ENCODE results near the gene ITPRIP.

DNA sequence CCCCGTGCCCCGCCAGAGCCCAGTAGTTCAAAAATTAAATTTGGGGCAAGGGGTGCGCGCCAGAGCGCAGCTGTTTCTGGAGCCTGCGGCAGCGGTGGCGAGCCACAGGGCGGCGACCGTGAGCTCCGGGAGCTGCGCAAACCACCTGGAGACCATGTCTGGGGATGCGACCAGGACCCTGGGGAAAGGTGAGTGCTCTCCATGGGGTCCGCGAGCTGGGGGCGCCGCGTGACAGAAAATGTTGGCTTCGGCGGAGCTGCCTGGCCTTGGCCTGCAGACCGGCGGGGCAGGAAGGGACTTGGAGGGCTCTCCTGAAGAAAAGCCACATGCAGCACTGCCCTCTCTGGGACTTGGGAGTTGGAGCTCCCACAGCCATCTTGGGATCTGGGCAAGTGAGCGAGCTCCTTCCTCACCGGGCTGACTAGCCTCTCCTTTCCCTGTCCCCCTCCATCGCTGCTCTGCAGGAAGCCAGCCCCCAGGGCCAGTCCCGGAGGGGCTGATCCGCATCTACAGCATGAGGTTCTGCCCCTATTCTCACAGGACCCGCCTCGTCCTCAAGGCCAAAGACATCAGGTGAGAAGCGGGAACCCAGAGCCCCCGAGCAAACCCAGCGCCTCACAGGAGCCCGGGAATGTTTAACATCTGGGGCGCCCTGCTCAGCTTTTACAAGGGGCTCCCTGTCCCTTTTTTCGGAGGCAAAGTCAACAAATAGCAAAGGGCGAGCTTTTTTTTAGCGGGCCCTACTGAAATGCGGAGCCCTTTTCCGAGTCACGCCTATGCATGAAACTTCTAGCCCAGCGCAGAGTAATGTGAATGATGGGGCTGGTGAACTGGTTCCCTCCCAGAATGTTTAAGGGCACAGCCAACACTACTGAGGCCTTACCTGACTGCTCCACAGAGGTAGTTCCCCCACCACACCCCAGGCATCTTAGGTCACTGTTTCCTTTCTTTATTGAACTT is 63.2 kb downstream of the ITPRIP start:
- TF ChIP-seq POLR2A (IDR thresholded peaks at IDR 0.05) = no peak
- TF ChIP-seq, protein P1, sequence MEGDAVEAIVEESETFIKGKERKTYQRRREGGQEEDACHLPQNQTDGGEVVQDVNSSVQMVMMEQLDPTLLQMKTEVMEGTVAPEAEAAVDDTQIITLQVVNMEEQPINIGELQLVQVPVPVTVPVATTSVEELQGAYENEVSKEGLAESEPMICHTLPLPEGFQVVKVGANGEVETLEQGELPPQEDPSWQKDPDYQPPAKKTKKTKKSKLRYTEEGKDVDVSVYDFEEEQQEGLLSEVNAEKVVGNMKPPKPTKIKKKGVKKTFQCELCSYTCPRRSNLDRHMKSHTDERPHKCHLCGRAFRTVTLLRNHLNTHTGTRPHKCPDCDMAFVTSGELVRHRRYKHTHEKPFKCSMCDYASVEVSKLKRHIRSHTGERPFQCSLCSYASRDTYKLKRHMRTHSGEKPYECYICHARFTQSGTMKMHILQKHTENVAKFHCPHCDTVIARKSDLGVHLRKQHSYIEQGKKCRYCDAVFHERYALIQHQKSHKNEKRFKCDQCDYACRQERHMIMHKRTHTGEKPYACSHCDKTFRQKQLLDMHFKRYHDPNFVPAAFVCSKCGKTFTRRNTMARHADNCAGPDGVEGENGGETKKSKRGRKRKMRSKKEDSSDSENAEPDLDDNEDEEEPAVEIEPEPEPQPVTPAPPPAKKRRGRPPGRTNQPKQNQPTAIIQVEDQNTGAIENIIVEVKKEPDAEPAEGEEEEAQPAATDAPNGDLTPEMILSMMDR (IDR thresholded peaks at IDR 0.05) = peak; percentile 57 to 86 (median 72)
